A549 (cell line): Measurements from ENCODE around the gene MYOF. TPM values are rescaled to one million over a fixed set of nuclear protein-coding genes. Genes with fewer than 3 reads are reported as not detected.

Experiments used
- ATAC-seq, 2 experiments: fragments of 200-7000 bp in 1 of 2; fragments of >200 bp in 1 of 2; cut with Nextera tagmentation in 1 of 2; cut with Tn5 transposase in 1 of 2; 3 replicates each; pipeline versions ENCODE4 v1.8.0 to v1.9.1; 2018 to 2020; ENCODE audit warnings: mild to moderate bottlenecking in 1 of 2, moderate library complexity in 1 of 2
- CTCF ChIA-PET: fragments of 300-600 bp; sonication (Branson Sonifier 250); formaldehyde crosslinking; extraction: SDS; loops from one replicate; lab custom pipeline; 2021; ENCODE audit warnings: antibody characterized with exemption, inconsistent platforms; lab: Yijun Ruan, JAX
- POLR2A ChIA-PET: fragments of 350-600 bp; formaldehyde crosslinking; extraction: SDS; loops from one replicate; lab custom pipeline; 2021; ENCODE audit warnings: antibody characterized with exemption, inconsistent platforms; lab: Yijun Ruan, JAX
- DNase-seq, 2 experiments: peaks; one replicate each; pipeline versions ENCODE4 v3.0.0 to v3.0.0-alpha.2; 2011 to 2016; ENCODE audit warnings: low read depth in 1 of 2, low spot score in 1 of 2
- FAIRE-seq: peaks from 2 replicates; lab custom pipeline; 2011; peaks lifted over from hg19 to GRCh38; lab: Jason Lieb, UNC
- H3K27ac ChIP-seq, 2 experiments: fragments of >200 bp; sonication (Bioruptor Twin); formaldehyde crosslinking; 3 replicates each; pipeline ENCODE4 v1.5.1; 2016 to 2017
- H3K4me1 ChIP-seq: fragments of >200 bp; sonication (Bioruptor Twin); formaldehyde crosslinking; 3 replicates; pipeline ENCODE4 v1.6.1; 2016
- H3K4me2 ChIP-seq: fragments of >200 bp; sonication (Bioruptor Twin); formaldehyde crosslinking; 3 replicates; pipeline ENCODE4 v1.6.1; 2016
- H3K4me3 ChIP-seq: fragments of >200 bp; sonication (Bioruptor Twin); formaldehyde crosslinking; 3 replicates; pipeline ENCODE4 v1.5.1; 2016
- H3K9me3 ChIP-seq: fragments of >200 bp; sonication (Bioruptor Twin); formaldehyde crosslinking; 3 replicates; pipeline ENCODE4 v1.6.1; 2016
- ATOH8 ChIP-seq: fragments of 250-450 bp; sonication (Bioruptor Pico); IDR thresholded peaks from 2 replicates; pipeline ENCODE4 v1.5.0; 2020; ENCODE audit warnings: low read depth, mild to moderate bottlenecking, moderate library complexity
- CBX2 ChIP-seq: fragments of 200-600 bp; sonication (generic); IDR thresholded peaks from 2 replicates; pipeline ENCODE4 v1.6.1; 2016; ENCODE audit warnings: low read depth, mild to moderate bottlenecking, borderline replicate concordance
- CHD2 ChIP-seq: fragments of 150-350 bp; IDR thresholded peaks from 2 replicates; pipeline ENCODE4 v1.6.1; 2014; ENCODE audit warnings: low read length; ENCODE audit not compliant: partially characterized antibody
- CHD4 ChIP-seq: fragments of 200-600 bp; sonication (generic); IDR thresholded peaks from 2 replicates; pipeline ENCODE4 v1.6.1; 2016; ENCODE audit warnings: antibody characterized with exemption, mild to moderate bottlenecking, borderline replicate concordance
- E2F6 ChIP-seq: IDR thresholded peaks from 2 replicates; pipeline ENCODE4 v1.6.1; 2012; ENCODE audit warnings: low read depth, borderline replicate concordance
- ESRRA ChIP-seq: fragments of 150-350 bp; IDR thresholded peaks from 2 replicates; pipeline ENCODE4 v1.6.1; 2014; ENCODE audit warnings: mild to moderate bottlenecking, low read length, borderline replicate concordance
- FOSB ChIP-seq: fragments of 250-450 bp; sonication (Bioruptor Pico); IDR thresholded peaks from 2 replicates; pipeline ENCODE4 v1.5.0; 2020; ENCODE audit warnings: mild to moderate bottlenecking, moderate library complexity
- FOSL2 ChIP-seq, 2 experiments: fragments of 450-650 bp in 1 of 2; fragments of >200 bp in 1 of 2; sonication (Bioruptor Twin) in 1 of 2; formaldehyde crosslinking; IDR thresholded peaks; 2 replicates each; pipeline versions ENCODE4 v1.5.0 to v1.6.1; 2016 to 2020; ENCODE audit warnings: mild to moderate bottlenecking in 1 of 2, moderate library complexity in 1 of 2
- HDAC2 ChIP-seq: fragments of 200-600 bp; sonication (generic); IDR thresholded peaks from 2 replicates; pipeline ENCODE4 v1.6.1; 2016
- HOXB13 ChIP-seq: fragments of 250-450 bp; sonication (Bioruptor Pico); IDR thresholded peaks from 2 replicates; pipeline ENCODE4 v1.5.0; 2020; ENCODE audit warnings: low read depth, mild to moderate bottlenecking, moderate library complexity
- KDM1A ChIP-seq: fragments of 200-600 bp; sonication (generic); IDR thresholded peaks from 2 replicates; pipeline ENCODE4 v1.6.1; 2016; ENCODE audit warnings: low read depth, mild to moderate bottlenecking
- KDM5A ChIP-seq: fragments of 200-600 bp; sonication (generic); IDR thresholded peaks from 2 replicates; pipeline ENCODE4 v1.6.1; 2016; ENCODE audit warnings: antibody characterized with exemption, mild to moderate bottlenecking
- MAX ChIP-seq: IDR thresholded peaks from 2 replicates; pipeline ENCODE4 v1.6.1; 2012
- NFE2L2 ChIP-seq: fragments of 150-350 bp; conservative IDR thresholded peaks from 2 replicates; pipeline ENCODE4 v1.6.1; 2014; ENCODE audit warnings: low read length
- NPAS2 ChIP-seq: fragments of 250-450 bp; sonication (Bioruptor Pico); IDR thresholded peaks from 2 replicates; pipeline ENCODE4 v1.8.0; 2022; ENCODE audit warnings: mild to moderate bottlenecking, moderate library complexity, borderline replicate concordance
- POLR2AphosphoS2 ChIP-seq: conservative IDR thresholded peaks from 2 replicates; pipeline ENCODE4 v1.6.1; 2012; ENCODE audit warnings: low read length, improper control_type of control experiment, inconsistent platforms
- RARB ChIP-seq: fragments of 250-450 bp; sonication (Bioruptor Pico); IDR thresholded peaks from 2 replicates; pipeline ENCODE4 v1.8.0; 2021; ENCODE audit warnings: mild to moderate bottlenecking, moderate library complexity
- RCOR1 ChIP-seq: fragments of 150-350 bp; IDR thresholded peaks from 2 replicates; pipeline ENCODE4 v1.6.1; 2014; ENCODE audit warnings: antibody characterized with exemption, low read length, low read depth
- REST ChIP-seq: fragments of 200-600 bp; sonication (generic); IDR thresholded peaks from 2 replicates; pipeline ENCODE4 v1.6.1; 2016; ENCODE audit warnings: antibody characterized with exemption, mild to moderate bottlenecking, moderate library complexity
- SREBF2 ChIP-seq: fragments of 450-650 bp; IDR thresholded peaks from 2 replicates; pipeline ENCODE4 v1.6.1; 2014; ENCODE audit warnings: mild to moderate bottlenecking, moderate library complexity
- WGBS: methylation state at CpG from one replicate; pipeline ENCODE4 v1.1.6; 2017; ENCODE audit errors: missing lambda C conversion rate; 5-methylcytosine and 5-hydroxymethylcytosine counted together
- polyA plus RNA-seq, 4 experiments: library from polyadenylated mRNA; depleted of rRNA in 3 of 4; stranded (reverse); fragments of >200 nt; fragmentation: RNase III in 1 of 4; extraction: RNeasy Plus Mini Kit Qiagen cat#74134 plus additional on column Dnase treatment in 1 of 4; gene quantifications; 2 replicates in 3 of 4; 3 replicates in 1 of 4; pipeline ENCODE4 v1.2.3, GENCODE V29; 2011 to 2017
- TF ChIP-seq, protein P1 (sequence below): fragments of 450-650 bp; IDR thresholded peaks from 2 replicates; pipeline ENCODE4 v1.6.1; 2014; ENCODE audit warnings: antibody characterized with exemption

The MYOF gene
- polyA plus RNA-seq, 2 of the 4 experiments (the other 2 are of a cell fraction) = 190 to 265 TPM

DNA sequence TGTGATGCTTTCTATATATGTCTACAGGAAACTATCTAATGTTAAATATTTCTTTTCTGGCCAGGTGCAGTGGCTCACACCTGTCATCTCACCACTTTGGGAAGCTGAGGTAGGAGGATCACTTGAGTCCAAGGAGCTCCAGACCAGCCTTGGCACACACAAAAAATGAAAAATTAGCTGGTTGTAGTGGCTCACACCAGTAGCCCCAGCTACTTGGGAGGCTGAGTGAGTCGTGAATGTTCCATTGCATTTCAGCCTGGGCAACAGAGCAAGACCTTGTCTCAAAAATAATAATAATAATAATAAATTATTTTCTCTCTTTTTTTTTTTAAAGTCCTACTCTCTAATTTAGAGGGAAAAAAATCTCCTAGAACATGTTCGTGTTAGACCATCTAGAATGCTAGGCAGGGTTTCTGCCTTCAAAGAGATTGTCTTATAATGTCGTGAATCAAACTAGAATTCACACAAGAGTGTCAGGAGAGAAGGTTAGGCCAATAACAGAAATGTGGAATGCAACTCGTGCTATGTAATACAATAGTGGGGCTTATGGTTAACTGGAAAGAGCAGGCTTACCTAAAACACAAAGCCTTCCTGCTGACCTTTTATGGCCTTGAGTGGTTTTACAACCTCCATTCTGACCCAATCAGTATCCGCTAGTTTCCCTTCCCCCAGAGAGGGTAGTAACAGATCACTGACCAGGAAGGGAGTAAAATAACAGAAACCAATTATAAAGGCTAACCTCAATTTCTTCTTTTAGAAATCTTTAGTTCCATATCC lies 46.3 kb downstream of the MYOF start:
- ChIA-PET POLR2A (interaction anchor here (0.5 to 3.2 kb wide), 8 partner anchors 10 to 46 kb away, joined by 3 to 36 read pairs (median 18); partner anchors contain the start of gene MYOF), CTCF (interaction anchor here (1.7 to 12.3 kb wide), 7 partner anchors 10 to 64 kb away, joined by 3 to 83 read pairs (median 7); partner anchors contain the start of gene MYOF)
- peak in 1 of 2 experiments; percentile 77 for DNase-seq
- no peak for ATAC-seq
- H3K4me1 ChIP-seq = peaks cover 87% of the 10 kb centered on the region
- peak overlapping the region; percentile 1; the same call in 1 of the 3 replicates for H3K4me3 ChIP-seq
- H3K27ac ChIP-seq = peak overlapping the region; percentile 97 to 98
- no peaks in the 10 kb centered on the region for H3K9me3 ChIP-seq
- WGBS = 42% methylated on average over 5 of the region's 5 CpGs
- FAIRE-seq = no peak
- TF ChIP-seq ESRRA = no peak
- no peak for TF ChIP-seq KDM1A
- TF ChIP-seq HDAC2 = no peak
- no peak for TF ChIP-seq NFE2L2
- TF ChIP-seq FOSL2 (IDR thresholded peaks at IDR 0.05) = no peak
- TF ChIP-seq FOSL2 (CRISPR knock-in tag; IDR thresholded peaks at IDR 0.05) = no peak
- TF ChIP-seq REST = no peak
- no peak for TF ChIP-seq FOSB (CRISPR knock-in tag)
- TF ChIP-seq POLR2AphosphoS2 = no peak
- no peak for TF ChIP-seq MAX
- TF ChIP-seq NPAS2 (CRISPR knock-in tag) = no peak
- TF ChIP-seq RCOR1 = no peak
- no peak for TF ChIP-seq HOXB13 (CRISPR knock-in tag)
- TF ChIP-seq, protein P1, sequence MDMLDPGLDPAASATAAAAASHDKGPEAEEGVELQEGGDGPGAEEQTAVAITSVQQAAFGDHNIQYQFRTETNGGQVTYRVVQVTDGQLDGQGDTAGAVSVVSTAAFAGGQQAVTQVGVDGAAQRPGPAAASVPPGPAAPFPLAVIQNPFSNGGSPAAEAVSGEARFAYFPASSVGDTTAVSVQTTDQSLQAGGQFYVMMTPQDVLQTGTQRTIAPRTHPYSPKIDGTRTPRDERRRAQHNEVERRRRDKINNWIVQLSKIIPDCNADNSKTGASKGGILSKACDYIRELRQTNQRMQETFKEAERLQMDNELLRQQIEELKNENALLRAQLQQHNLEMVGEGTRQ = no peak
- TF ChIP-seq SREBF2 = no peak
- peak overlapping the region; percentile 83 for H3K4me2 ChIP-seq

DNA sequence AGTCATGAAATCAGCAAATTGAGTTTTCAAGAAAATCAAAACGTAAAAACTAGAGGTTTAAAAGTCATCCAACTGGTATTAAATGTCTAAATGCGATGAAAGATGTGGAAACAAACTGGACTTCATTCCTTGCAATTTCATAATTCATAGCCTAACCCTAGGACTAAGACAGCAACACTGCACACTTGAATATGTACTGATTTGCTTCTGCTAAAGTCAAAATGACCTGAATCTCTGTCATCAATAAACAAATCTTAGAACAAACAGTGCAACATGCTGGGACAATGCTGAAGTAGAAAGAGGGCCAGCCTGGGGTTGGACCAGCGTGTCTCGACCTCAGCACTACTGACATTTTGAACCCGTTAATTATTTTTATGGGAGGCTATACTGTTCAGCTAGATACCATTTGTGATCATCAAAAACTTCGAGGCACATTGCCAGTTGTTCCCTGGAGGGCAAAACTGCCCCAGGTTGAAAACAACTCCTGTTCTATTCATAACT lies 47.1 kb downstream of the MYOF start:
- H3K27ac ChIP-seq = peak overlapping the region; percentile 97 to 98
- H3K4me1 ChIP-seq = peaks cover 80% of the 10 kb centered on the region
- WGBS = 82% methylated on average over 6 of the region's 6 CpGs
- no peak overlapping the region for H3K4me3 ChIP-seq
- no peaks in the 10 kb centered on the region for H3K9me3 ChIP-seq
- ChIA-PET POLR2A (no interaction called here), CTCF (interaction anchor here (1.7 to 12.3 kb wide), 4 partner anchors 23 to 58 kb away, joined by 5 to 83 read pairs (median 26); partner anchors contain the start of gene MYOF)
- DNase-seq (no peak), ATAC-seq (no peak), FAIRE-seq (no peak)
- peak overlapping the region; percentile 83 for H3K4me2 ChIP-seq
- TF ChIP-seq CBX2 = no peak
- no peak for TF ChIP-seq RCOR1
- TF ChIP-seq CHD2 = no peak
- no peak for TF ChIP-seq ESRRA
- no peak for TF ChIP-seq MAX
- TF ChIP-seq POLR2AphosphoS2 = no peak
- no peak for TF ChIP-seq FOSB (CRISPR knock-in tag)
- TF ChIP-seq RARB (CRISPR knock-in tag) = no peak
- no peak for TF ChIP-seq ATOH8
- TF ChIP-seq CHD4 = no peak
- no peak for TF ChIP-seq E2F6
- TF ChIP-seq REST = no peak
- no peak for TF ChIP-seq KDM5A
- TF ChIP-seq HDAC2 = no peak
- no peak for TF ChIP-seq SREBF2
